HL-60 (cell line): ENCODE measurements around the gene ALG11.

Experiments
- GABPA ChIP-seq: IDR thresholded peaks from 2 replicates; pipeline ENCODE4 v1.6.1; 2012; ENCODE audit warnings: low read depth
- TF ChIP-seq, protein P1 (sequence below): IDR thresholded peaks from one replicate; pipeline ENCODE4 v1.5.1; 2011; ENCODE audit warnings: low read length, control low read depth, inconsistent platforms; ENCODE audit not compliant: insufficient read depth

DNA sequence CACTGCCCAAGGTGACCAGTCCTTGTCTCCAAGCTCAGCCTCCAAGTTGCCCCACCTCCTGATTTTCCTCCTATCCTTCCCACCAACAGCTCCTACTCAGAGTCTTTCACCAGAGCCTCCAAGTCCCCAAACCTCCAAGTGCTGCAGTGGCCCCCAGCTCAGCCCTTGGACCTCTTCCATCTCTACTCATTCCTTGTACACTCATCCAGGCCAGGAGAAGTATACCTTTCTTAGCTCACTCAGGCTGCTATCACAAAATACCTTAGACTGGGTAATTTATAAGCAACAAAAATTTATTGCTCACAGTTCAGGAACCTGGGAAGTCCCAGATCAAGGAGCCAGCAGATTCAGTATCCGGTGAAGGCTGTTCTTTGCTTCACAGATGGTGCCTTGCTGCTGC, 12.3 kb upstream of the ALG11 start:
- TF ChIP-seq, protein P1, sequence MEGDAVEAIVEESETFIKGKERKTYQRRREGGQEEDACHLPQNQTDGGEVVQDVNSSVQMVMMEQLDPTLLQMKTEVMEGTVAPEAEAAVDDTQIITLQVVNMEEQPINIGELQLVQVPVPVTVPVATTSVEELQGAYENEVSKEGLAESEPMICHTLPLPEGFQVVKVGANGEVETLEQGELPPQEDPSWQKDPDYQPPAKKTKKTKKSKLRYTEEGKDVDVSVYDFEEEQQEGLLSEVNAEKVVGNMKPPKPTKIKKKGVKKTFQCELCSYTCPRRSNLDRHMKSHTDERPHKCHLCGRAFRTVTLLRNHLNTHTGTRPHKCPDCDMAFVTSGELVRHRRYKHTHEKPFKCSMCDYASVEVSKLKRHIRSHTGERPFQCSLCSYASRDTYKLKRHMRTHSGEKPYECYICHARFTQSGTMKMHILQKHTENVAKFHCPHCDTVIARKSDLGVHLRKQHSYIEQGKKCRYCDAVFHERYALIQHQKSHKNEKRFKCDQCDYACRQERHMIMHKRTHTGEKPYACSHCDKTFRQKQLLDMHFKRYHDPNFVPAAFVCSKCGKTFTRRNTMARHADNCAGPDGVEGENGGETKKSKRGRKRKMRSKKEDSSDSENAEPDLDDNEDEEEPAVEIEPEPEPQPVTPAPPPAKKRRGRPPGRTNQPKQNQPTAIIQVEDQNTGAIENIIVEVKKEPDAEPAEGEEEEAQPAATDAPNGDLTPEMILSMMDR: no peak
- no peak for TF ChIP-seq GABPA
